Right lung (tissue), 5 donors: ENCODE results near the gene SURF1. TPM values are rescaled to one million over a fixed set of nuclear protein-coding genes. Genes with fewer than 3 reads are reported as not detected.

Experiments
- DNase-seq, 2 donors: peaks; one replicate each; pipeline ENCODE4 v3.0.0-alpha.2; 2013
- polyA plus RNA-seq, 5 donors: library from polyadenylated mRNA; unstranded; fragments of 120-200 nt; gene quantifications; one replicate each; pipeline versions ENCODE4 v1.2.1 to v1.2.3, GENCODE V29; 2013; ENCODE audit warnings: inconsistent platforms in 1 of 5, low replicate concordance in 1 of 5; ENCODE audit not compliant: insufficient read length in 5 of 5, insufficient read depth in 1 of 5

SURF1 gene
- polyA plus RNA-seq, 5 donors, result 25.8 to 35.0 (median 32.3) TPM

DNA sequence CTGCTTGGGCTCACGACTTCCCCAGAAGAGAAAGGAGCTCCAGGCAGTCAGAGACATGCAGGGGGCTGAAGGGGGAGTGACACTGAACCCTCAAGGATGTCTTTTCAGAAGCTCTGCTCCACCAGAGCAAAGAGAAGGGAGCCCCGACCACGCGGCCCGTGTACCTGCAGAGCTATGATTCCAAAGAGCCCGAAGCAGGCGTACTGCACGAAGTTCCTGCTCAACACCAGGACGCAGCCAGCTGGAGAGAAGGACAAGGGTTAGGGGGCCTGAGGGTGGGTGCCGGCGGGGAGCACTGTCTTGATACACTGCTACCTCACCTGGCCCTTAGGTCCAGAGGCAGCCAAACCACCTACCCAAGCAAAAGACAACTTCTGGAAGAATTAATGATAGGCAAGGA is 10.1 kb upstream of the SURF1 start:
- DNase-seq, result no peak

DNA sequence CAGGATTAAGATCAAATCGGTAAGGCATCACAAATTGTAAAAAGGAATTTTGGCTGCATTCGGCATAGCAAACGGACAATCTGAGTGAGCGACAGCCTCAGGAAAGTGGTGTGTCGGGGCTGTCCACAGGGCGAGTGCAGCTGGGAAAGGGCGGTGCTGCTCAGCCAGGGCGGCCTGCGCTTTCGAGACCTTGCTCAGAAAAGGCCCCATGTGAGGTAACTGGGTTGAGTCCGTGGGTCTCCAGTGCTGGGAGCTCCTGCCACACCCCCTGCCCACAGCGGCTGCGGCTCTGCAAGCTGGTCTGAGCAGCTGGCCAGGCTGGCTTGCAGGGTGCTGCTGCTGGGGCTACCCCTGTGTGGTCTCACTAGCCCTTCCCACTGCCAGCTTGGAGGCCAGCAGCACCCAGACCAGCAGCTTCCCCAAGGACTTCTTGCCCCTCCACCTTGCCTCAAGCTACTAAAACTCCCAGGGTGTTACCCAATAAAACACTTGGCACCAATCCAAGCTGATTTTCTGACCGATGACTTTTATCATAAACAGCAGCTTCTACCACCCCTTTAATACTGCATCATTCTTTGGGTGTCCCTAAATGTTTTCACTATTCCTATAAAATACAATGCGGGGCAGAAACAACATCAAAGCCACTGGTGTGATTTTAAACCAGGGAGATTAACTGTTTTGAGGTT is 6.2 kb upstream of the SURF1 start:
- no peak for DNase-seq

DNA sequence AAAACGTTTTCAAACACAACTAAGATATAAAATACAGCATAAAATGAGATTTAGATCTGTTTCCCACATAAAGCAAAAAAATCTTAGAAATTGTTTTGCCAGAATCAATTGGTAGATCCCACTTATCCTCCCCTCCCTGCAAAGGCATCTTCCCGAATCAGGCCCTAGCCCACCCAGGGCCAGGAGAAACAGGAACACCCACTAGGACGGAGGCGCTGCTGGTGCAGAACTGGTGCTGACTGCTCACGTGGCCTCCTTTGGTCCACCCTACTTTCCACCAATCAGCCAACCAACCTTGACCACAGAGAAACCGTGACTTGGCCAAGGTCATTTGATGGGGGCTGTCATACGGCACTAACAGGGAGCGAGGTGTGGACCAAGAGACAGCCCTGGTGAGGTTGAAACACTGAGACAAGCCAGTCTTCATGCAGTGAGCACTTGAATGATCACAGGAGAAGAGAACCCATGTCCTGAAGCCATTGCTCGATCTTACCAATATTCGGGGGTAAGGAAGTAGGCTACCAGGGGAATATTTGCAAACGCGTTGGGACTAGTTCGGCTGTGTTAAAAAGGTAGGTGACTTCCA is 5.3 kb upstream of the SURF1 start:
- no peak for DNase-seq

DNA sequence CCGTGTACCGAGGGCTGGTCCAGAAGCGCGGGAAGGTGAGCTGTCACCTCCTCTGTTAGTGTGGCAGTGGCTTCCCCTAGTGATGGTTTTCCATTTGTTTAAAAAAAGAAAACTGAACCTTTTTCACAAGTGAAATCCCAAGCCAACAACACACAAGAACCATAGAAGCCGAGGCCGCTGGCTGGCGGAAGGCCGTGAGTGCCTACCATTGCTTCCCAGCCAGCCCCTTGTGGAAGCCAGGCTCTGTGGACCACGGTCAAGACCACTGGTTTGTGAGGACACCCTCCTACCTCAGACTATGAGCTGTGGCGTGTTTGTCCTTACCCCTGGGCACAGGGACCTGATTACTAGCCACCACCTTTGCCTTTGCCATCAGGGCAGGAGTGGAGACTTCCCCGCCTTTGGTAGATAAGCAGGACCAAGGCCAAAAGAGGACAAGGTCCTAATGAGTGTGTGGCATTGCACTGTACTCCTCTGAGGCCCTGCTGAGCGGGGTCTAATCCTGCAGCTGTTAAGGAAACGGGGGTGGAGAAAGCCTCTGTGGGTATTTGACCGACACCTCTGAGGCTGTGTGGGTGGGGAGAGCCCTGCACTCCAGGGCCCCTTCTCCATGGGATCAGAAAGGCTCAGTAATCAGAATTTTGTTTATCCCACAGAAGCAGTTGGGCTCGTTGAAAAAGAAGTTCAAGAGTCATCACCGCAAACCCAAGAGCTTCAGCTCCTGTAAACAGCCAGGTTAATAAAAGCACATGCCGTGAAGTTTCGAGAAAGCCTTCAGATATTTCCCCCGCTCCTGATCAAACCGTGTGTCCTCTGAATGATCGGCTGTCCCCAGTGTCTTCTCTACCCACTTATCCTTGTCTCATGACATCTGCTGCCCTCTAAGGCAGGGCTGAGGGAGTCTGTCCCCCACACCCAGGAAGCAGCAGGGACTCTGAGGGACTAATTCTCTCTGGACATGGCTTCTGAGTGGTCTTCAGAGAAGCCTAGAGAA is 4.4 kb upstream of the SURF1 start:
- no peak for DNase-seq

DNA sequence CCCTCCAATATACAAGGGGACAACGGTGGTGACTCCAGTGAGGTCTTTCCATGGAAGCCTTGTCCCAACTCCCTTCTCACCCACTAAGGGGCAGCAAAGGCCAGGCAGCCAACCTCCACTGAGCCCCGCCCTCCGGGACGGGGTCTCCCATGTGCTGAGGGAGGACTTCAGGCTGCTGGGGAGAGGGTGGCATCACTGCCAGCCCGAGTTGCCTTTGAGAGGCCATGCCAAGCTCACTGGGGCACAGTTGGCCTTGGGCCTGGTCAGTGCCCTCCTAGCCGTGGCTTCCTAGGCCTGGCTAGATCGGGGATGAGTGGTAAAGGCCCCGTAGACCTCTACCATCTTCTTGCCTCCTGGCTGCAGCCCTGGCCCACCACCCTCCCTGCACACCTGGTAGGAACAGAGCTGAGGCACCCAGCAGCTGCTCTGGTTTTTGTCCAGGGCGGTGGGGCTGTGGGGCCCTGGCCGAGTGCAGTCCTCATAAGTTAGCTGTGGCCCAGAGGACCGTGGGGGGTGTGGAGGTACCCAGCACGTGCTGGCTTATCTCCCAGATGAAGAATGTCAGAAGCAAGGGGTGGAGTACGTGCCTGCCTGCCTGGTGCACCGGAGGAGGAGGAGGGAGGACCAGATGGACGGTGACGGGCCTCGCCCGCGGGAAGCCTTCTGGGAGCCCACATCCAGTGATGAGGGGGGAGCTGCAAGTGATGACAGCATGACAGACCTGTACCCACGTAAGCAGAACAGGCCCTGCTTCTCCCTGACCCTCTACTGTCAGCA is 3.3 kb upstream of the SURF1 start:
- DNase-seq, result no peak

DNA sequence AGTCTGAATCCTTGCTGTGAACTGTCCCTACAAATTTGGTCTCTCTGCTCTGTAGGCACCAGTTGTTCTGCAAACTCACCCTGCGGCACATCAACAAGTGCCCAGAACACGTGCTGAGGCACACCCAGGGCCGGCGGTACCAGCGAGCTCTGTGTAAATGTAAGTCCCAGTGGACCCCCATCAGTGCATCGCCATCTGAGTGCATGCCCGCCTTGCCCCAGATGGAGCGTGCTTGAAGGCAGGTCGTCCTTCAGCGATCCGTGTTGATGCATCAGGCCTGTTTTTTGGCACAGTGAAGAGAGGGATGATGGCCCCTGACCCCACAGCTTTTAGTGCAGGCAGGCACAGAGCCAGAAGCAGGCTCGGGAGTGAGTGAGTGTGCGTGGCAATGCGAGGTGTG is 1.4 kb upstream of the SURF1 start:
- no peak for DNase-seq

DNA sequence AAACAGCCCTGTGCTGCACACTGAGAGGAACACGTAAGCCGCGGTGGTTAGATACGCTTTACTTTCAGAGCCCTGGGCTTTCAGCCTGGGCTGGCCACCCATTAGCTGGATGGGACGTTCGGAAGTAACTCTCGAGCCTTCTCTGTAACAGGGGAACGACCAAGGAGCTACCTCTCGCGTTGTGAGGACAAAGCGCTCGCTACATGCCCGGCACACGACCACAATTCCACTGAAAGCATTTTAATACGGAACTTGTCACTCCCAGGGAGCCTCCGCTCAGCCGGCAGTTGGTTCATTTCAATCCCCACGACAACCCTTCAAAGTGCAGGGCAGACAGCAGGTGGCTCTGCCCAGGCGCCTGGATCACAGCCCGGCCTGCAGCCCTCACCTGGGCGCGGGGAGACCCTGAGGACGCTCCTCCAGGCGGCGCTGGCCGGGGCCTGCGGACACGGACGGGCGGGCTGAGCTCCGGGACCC is 368 bp downstream of the SURF1 start:
- DNase-seq, result no peak

DNA sequence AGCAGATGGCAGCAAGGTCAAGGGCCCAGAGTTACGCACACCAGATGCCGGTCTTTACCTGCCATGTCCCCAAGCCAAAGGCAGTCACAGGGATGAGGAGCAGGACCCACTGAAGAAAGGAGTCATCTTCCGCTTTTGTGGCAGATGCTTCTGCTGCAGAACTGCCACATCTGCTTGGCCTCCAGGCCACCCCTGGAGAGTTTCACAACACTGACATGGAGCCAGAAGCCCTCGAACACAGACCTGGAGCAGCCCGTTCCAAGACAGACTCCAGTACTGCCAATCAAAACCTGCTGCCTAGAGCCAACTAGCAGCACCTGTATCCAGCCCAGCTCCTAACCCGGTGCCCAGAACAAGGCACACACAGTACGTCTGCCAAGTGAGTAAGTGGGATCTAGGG is 1.5 kb downstream of the SURF1 start:
- no peak for DNase-seq

DNA sequence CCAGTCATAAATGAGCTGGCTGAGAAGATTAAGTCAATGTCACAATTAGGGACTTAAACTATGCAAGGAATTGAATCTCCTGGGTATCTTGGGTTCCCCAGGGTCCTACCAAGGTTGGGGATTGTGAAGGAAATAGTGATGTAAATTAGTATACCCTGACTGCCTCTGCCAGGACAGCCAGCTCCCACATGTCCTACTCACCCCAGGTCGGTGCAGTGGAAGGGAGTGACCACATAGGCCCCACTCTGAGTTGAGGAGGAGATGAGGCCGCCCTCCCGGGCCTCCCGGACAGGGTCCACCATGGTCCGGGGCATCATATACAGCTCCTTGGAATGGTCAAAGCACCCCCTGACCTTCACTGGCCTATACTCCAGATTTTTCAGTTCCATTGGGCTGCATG is 2.7 kb downstream of the SURF1 start:
- no peak for DNase-seq

DNA sequence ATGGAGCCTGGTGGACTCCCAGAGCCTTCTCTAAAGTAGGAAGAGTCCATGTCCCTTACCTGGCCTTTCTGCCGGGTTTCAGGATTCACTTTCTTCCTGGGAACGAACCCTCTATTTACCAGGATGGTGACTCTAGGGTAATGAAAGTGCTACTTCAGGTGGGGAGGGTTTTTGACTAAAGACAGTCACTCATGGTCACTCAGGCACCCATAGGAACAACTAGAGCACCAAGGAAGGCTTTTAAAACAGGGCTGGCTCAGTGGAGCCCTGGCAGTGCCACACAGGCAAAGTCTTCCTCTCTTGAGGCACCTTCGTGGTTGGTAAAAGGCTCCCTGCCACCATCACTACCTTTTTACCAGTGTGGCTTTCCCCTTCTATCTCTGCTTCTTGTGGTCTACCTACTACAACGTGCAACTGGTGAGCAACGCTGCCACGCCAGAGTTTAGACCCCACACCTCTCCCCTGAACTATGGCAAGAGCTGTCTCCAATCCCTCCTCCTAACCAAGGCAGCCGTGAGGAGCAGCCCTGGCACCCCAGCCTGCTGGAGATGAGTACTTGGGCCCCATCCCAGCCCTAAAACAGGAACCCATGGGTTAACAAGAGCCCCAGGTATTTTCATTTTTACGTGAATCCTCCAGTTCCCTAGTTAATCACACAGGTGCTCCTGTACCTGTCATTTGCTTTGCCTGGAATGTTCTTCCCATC is 3.5 kb downstream of the SURF1 start:
- DNase-seq, result no peak

DNA sequence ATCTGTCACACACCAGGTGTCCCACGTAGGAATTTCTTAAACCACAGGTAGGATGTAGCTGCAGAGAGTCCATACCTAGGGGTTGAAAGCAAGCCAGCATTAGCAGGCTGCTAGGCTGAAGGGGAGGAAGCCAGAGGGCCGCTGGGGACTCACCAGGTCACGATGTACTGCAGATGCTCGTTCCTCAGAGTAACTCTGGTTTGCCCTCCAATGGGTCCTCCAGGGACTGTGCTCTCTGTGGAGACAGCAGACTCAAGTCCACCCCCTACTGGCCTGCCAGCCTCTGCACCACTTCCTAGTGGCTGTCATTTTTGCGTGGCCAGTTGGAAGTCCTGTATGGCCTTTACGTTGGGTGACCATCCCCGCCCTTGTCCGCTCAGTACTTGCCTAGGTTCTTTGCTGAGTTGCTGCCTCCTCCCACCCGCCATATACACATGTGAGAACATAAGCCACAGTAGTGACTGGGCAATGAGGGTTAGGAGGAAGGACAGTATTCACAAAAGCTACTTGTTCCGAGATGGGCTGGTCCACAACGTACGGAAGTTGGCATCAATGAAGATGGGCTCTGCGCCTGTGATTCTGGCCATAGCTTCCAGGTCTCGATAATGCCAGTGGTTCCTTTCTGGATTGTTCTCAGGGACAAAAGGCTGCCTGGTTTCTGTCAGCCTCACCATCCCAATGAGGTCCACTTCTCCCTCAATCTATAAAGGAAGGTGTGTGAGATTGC is 4.2 kb downstream of the SURF1 start:
- no peak for DNase-seq

DNA sequence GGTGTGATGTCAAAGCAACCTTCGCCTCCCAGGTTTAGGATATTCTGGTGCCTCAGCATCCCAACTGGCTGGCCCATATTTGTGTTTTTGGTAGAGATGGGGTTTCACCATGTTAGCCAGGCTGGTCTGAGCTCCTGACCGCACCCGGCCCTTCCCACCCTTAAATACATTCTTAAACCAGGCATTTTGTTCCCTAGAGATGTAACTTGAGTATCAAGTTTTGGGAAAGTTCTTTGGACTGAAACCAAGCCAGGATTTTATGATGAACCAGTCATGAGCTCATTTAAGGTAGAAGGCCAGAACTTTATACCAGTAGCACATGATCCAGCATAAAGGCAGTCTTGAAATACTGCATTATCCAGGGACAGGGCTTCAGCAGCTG is 4.8 kb downstream of the SURF1 start:
- no peak for DNase-seq

DNA sequence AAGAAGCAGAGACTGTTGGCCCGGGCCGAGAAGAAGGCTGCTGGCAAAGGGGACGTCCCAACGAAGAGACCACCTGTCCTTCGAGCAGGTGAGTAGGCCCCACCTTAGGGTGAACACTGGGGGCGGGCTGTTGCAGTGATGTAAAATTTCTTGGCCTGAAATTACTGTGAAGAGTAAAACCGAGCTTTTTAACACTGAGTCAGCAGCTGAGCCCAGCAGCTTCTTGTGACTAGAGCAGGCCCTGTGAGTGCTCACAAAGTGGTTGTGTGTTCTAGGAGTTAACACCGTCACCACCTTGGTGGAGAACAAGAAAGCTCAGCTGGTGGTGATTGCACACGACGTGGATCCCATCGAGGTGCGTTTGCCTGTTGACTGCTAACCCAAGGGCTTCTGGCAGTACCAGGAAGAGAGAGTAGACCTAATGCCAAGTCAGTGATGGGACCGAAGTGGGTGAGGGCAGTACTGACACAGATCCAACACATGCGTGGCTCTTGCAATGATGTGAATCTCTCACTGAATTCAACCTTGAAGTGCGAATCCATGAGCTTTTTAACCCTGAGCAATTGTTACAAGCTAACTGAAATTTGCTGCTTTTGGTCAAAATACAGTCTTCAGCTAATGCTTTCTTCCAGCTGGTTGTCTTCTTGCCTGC is 6.2 kb downstream of the SURF1 start:
- DNase-seq, result no peak

DNA sequence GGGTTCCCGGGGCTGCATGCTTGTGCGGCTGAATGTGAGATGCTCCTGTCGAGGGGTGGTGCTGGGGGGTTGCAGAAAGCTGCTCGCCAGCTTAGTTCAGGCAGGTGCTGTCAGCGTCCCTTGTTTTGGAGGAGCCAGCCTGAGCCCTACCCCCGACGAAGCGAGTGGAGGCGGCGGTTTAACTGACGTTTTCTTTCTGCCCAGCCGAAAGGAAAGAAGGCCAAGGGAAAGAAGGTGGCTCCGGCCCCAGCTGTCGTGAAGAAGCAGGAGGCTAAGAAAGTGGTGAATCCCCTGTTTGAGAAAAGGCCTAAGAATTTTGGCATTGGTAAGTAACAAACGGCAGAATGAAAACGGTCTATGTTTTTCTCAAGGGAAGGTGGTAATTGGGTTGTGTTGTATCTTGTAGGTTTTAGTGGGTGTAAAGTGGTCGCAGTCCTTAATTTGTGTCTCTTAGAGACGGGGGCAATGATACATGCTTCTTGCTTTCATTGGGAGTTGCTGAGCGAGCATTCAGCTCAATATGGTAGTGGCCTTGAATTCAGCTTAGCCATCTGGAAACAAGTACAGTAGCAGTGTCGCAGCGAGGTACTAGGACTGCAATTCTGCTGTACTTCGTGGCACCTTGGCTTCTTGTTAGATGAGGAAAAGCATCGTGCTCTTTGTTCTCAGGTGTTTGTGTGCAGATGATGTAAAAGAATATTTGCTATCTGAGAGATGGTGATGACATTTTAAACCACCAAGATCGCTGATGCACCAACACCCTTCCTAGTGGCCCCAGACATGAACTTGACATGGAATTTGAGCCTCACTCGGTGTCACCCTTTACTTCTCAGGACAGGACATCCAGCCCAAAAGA is 7.3 kb downstream of the SURF1 start:
- no peak for DNase-seq

DNA sequence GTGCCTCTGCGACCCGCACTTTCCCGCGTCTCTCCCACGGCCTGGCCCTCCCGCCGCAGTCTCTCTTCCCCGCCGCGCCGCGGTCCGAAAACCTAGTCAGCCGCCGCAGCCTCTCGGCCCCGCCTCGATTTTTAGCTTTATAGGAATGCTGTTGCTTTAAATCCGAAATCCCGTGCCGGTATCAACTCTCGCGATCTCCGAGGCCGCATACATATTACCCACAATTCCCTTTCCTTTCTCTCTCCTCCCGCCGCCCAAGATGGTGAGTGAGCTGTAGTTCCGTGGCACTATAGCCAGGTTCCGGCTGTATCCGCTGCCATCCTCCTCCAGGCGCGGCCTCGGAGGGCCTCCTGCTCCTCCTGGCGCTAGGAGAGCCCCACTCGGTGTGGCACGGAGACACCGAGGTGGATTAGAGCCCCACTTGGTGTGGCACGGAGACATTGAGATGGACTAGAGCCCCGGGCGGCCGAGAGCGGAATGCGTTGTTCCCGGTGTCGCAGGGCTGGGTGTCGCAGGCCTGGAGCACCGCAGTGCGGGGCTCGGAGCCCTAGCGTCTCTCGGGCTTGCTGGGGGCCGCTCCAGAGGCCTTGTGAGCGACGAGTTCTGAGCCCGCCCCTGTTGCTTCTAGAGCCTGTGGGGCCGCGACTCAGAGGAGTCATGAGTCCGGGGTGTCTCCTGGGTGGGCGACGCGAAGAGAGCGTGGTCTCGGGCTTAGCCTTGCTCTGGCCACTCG is 8.1 kb downstream of the SURF1 start, which contains the start of the genes MED22 and RPL7A:
MED22 (minus strand) TSS at position 147 of the 733 bp plus-strand sequence. CDS start 1,469 bp downstream, outside the sequence.
RPL7A (plus strand) TSS at position 234 of the 733 bp plus-strand sequence; CDS start at position 260, 26 bp downstream.
- DNase-seq, result peak; percentile 94 to 95

DNA sequence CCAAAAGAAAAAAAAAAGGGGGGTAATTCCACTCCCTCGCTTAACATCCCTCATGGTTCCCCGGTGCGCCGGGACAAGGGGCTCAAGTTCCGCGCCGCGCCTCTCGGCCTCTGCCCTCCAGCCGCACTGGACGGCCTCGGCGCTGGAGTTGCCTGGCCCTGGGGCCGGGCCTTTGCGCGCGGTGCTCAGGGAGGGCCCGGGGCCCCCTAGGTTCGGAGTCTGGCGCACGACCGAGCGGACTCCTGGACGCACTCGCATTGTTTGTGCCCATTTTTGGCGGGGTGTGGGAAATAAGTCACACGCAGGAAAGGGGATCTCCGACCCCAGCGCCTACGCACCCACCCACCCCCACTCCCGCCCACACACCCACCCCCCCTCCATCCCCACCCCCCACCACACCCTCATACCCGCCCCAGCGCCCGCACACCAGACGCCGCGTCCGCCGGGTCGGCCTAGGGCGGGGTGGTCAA is 8.7 kb downstream of the SURF1 start:
- DNase-seq, result no peak

DNA sequence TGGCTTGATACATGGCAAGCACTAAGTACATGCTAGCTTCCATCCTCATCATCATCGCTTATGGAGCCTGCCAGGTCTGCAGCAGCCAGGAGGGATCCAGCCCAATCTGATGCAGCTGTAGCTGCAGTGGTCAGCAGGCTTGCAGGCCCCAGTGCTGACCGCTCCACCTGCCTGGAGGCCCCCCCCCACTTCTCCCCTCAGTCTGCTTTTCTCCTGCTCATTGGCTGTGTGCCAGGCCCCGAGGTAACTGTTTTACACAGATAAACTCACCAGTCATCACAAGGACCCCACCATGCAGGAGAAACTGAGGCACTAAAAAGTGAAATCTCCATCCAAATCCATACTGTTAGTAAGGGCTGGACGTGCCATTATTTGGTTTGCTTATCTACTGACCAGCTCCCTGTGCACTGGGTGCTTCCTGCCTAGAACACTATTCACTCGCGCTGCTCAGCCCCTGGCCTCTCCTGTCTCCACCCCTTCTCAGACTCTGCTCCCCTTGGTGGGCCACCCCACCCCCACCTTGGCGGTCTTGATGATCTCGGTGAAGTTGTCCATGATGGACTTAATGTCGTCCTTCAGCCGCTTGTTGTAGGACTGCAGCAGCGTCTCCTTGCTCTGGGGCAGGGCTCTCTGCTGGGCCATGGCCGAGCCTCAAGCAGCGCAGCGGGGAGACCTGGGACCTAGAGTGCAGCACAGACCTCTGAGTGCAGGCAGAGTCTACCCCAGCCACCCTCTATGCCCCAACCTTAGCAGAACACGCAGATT is 10.1 kb downstream of the SURF1 start:
- no peak for DNase-seq
